NCI-H146 (cell line): Measurements from ENCODE around the gene PA2G4.

Source experiments
- DNase-seq: peaks from one replicate; lab custom pipeline; 2025; lab: John Stamatoyannopoulos, UW

PA2G4 gene

GRCh38 chr12:56126732-56127239 lies 22.4 kb downstream of the PA2G4 start:
- DNase-seq = no peak

- DNase-seq = no peak
Observed at GRCh38 chr12:56127485-56127887, 23.1 kb downstream of the PA2G4 start.

- DNase-seq = peak; percentile 100
Observed at GRCh38 chr12:56127888-56128669, 23.7 kb downstream of the PA2G4 start, which contains the start of gene ESYT1. Gene ESYT1, plus strand, starts transcription at chr12:56128267. Its CDS starts 53 bp downstream, at chr12:56128320.

GRCh38 chr12:56128670-56129205 lies 24.4 kb downstream of the PA2G4 start:
- DNase-seq = no peak

- peak; percentile 81 for DNase-seq
Observed at GRCh38 chr12:56129206-56129941, 25.0 kb downstream of the PA2G4 start.

- DNase-seq = no peak
Observed at GRCh38 chr12:56129942-56130495, 25.7 kb downstream of the PA2G4 start.

GRCh38 chr12:56130876-56131275 lies 26.5 kb downstream of the PA2G4 start:
- DNase-seq = no peak

GRCh38 chr12:56134897-56135296 lies 30.5 kb downstream of the PA2G4 start:
- no peak for DNase-seq

- DNase-seq = no peak
Observed at GRCh38 chr12:56137853-56138571, 33.7 kb downstream of the PA2G4 start.

- no peak for DNase-seq
Observed at GRCh38 chr12:56141946-56142784, 37.8 kb downstream of the PA2G4 start.

- no peak for DNase-seq
Observed at GRCh38 chr12:56143217-56143616, 38.9 kb downstream of the PA2G4 start.

GRCh38 chr12:56143870-56144269 lies 39.5 kb downstream of the PA2G4 start:
- no peak for DNase-seq

GRCh38 chr12:56145217-56145616 lies 40.9 kb downstream of the PA2G4 start:
- DNase-seq = no peak

GRCh38 chr12:56146492-56147460 lies 42.4 kb downstream of the PA2G4 start:
- DNase-seq = no peak

- no peak for DNase-seq
Observed at GRCh38 chr12:56150563-56150962, 46.2 kb downstream of the PA2G4 start.

- DNase-seq = peak; percentile 86
Observed at GRCh38 chr12:56151672-56152131, 47.3 kb downstream of the PA2G4 start.

GRCh38 chr12:56152132-56152755 lies 47.9 kb downstream of the PA2G4 start, which contains the start of gene MYL6B:
Gene MYL6B, plus strand, starts transcription at chr12:56152587. Its CDS starts 1,332 bp downstream, at chr12:56153919.
- peak; percentile 94 for DNase-seq

GRCh38 chr12:56152756-56153677 lies 48.7 kb downstream of the PA2G4 start:
- DNase-seq = peak; percentile 28
